Sigmoid colon (tissue), 7 donors: ENCODE data around the gene HTRA3. TPM values are rescaled to one million over a fixed set of nuclear protein-coding genes. Genes with fewer than 3 reads are reported as not detected.

Experiments used
- DNase-seq: peaks from one replicate; pipeline ENCODE4 v3.0.0-alpha.2; 2019
- H3K27ac ChIP-seq, 4 donors: fragments of 200-600 bp; sonication (generic); one replicate each; pipeline ENCODE4 v1.5.1; 2016 to 2019; ENCODE audit warnings: mild to moderate bottlenecking in 1 of 4
- H3K27me3 ChIP-seq, 3 donors: fragments of 200-600 bp; sonication (generic); one replicate each; pipeline ENCODE4 v1.5.1; 2019; ENCODE audit warnings: mild to moderate bottlenecking in 1 of 3
- H3K36me3 ChIP-seq, 4 donors: fragments of 200-600 bp; sonication (generic); one replicate each; pipeline ENCODE4 v1.5.1; 2016 to 2019
- H3K4me1 ChIP-seq, 4 donors: fragments of 200-600 bp; sonication (generic); one replicate each; pipeline ENCODE4 v1.5.1; 2017 to 2019
- H3K4me3 ChIP-seq, 4 donors: fragments of 200-600 bp; sonication (generic); one replicate each; pipeline ENCODE4 v1.5.1; 2017 to 2019; ENCODE audit warnings: mild to moderate bottlenecking in 2 of 4, moderate library complexity in 1 of 4
- H3K9me3 ChIP-seq, 4 donors: fragments of 200-600 bp in 3 of 4; sonication (generic) in 3 of 4; one replicate each; pipeline versions ENCODE4 v1.5.1 to v1.6.1; 2013 to 2019
- EP300 ChIP-seq, 4 donors: sonication (generic); formaldehyde crosslinking; IDR thresholded peaks; one replicate each; pipeline ENCODE4 v1.6.1; 2017; ENCODE audit warnings: antibody characterized with exemption in 4 of 4
- POLR2A ChIP-seq, 2 donors: fragments of 450-650 bp; IDR thresholded peaks; one replicate each; pipeline ENCODE4 v1.6.1; 2016; ENCODE audit warnings: antibody characterized with exemption in 2 of 2, mild to moderate bottlenecking in 2 of 2, moderate library complexity in 2 of 2
- POLR2AphosphoS5 ChIP-seq, 4 donors: sonication (generic); formaldehyde crosslinking; IDR thresholded peaks; one replicate each; pipeline ENCODE4 v1.6.1; 2017; ENCODE audit warnings: antibody characterized with exemption in 4 of 4
- whole genome bisulfite sequencing, 2 donors: extraction: QIAGEN DNeasy Blood & Tissue Kit; methylation state at CpG; one replicate each; pipeline ENCODE4 v1.1.7; 2013; 5-methylcytosine and 5-hydroxymethylcytosine counted together
- intact Hi-C: fragments of 100-400 bp; cut with DNase I; formaldehyde crosslinking; loops from one replicate; pipeline ENCODE4 v1.15.1; 2023
- polyA plus RNA-seq, 3 donors: library from polyadenylated mRNA; stranded (reverse); fragments of 200-250 nt; gene quantifications; one replicate each; pipeline ENCODE4 v1.2.3, GENCODE V29; 2013
- total RNA-seq, 4 donors: library from RNA; depleted of rRNA; stranded (reverse); fragments of >200 nt; gene quantifications; one replicate each; pipeline ENCODE4 v1.1.0, GENCODE V29; 2016
- TF ChIP-seq, protein P1 (sequence below), 4 experiments: fragments of 450-650 bp in 3 of 4; fragments of 200-600 bp in 1 of 4; IDR thresholded peaks; one replicate each; pipeline ENCODE4 v1.5.1; 2016 to 2019; ENCODE audit warnings: antibody characterized with exemption in 4 of 4, mild to moderate bottlenecking in 3 of 4, moderate library complexity in 2 of 4
- donor health status: healthy with polysubstance abuse.
- donor health status: Bipolar disorder and iron deficiency.
- donor health status: healthy.

Gene HTRA3
- total and polyA plus RNA-seq, 7 donors, result 1.2 to 49.6 (median 14.5) TPM

DNA sequence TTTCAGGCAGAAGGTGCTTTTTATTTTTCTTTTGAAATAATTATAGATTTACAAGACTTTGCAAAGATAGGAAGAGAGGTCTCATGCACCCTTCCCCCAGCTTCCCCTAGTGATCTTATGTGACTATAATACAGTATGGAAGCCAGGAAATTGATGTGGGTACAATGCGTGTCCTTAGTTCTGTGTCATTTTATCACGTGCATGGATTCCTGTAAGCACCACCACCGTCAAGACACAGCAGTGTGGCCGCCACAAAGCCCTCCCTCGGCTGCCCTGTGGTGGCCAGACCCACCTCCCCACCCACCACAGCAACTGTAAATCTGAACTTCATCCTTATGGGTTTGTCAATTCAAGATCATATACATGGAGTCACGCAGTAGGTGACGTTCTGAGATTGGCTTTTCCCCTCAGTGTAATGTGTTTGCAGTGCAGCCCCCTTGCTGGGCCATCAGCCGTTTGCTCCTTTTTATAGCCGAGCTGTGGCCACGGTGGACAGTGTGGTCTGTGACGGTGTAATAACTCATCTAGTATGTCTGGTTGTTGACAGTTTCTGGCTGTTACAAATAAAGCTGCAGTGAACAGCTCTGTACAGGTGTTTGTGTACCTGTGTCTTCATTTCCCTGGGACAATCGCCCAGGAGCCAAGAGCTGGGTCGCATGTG lies 10.9 kb upstream of the HTRA3 start:
- WGBS, 2 donors, result 50 to 51% methylated on average over 13 of the region's 13 CpGs
- peaks cover 0 to 15% (median 7%) of the 10 kb centered on the region in 4 donors for H3K4me1 ChIP-seq
- H3K27me3 ChIP-seq, result no peaks in the 10 kb centered on the region
- no peaks in the 10 kb centered on the region for H3K36me3 ChIP-seq
- intact Hi-C loops, result no loop called here
- H3K4me3 ChIP-seq, result no peak overlapping the region
- no peak overlapping the region for H3K27ac ChIP-seq
- no peaks in the 10 kb centered on the region for H3K9me3 ChIP-seq
- DNase-seq, result no peak
- no peak for TF ChIP-seq EP300 (IDR thresholded peaks at IDR 0.05)
- TF ChIP-seq POLR2A (IDR thresholded peaks at IDR 0.05), result no peak
- no peak for TF ChIP-seq POLR2AphosphoS5 (IDR thresholded peaks at IDR 0.05)
- TF ChIP-seq, protein P1, sequence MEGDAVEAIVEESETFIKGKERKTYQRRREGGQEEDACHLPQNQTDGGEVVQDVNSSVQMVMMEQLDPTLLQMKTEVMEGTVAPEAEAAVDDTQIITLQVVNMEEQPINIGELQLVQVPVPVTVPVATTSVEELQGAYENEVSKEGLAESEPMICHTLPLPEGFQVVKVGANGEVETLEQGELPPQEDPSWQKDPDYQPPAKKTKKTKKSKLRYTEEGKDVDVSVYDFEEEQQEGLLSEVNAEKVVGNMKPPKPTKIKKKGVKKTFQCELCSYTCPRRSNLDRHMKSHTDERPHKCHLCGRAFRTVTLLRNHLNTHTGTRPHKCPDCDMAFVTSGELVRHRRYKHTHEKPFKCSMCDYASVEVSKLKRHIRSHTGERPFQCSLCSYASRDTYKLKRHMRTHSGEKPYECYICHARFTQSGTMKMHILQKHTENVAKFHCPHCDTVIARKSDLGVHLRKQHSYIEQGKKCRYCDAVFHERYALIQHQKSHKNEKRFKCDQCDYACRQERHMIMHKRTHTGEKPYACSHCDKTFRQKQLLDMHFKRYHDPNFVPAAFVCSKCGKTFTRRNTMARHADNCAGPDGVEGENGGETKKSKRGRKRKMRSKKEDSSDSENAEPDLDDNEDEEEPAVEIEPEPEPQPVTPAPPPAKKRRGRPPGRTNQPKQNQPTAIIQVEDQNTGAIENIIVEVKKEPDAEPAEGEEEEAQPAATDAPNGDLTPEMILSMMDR (IDR thresholded peaks at IDR 0.05), result no peak

DNA sequence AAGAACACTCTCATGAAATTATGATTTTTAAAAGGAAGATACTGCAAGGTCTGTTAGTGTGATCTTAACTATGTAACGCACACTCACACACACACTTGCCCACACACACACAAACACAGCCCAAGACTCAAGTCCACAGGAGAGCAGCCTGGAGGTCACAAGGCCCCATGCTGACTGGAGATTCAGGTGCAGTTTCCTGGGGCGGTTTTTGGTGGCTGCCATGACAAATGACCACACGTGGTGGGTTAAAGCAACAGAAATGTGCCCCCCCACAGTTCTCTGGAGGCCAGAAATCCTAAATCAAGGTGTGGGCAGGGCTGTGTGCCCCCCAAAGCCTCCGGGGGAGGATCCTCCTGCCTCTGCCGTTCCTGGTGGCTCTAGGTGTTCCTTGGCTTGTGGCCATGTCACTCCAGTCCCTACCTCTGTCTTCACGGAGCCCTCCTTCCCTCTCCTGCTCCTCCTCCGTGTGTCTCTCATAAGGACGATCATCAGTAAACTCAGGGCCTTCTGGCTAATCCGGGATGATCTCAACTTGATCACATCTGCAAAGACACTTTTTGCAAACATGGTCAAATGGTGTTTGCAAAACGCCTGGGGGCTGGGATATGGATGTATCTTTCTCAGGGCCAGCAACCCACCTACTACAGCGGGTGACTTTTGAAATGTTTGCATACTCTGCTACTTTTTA lies 9.7 kb upstream of the HTRA3 start:
- Histone ChIP-seq H3K36me3 (no peaks in the 10 kb centered on the region), H3K4me1 (peaks cover 0 to 15% (median 7%) of the 10 kb centered on the region in 4 donors), H3K27ac (peak overlapping the region; percentile 38 to 73 (median 68)), H3K9me3 (no peaks in the 10 kb centered on the region), H3K4me3 (no peak overlapping the region), H3K27me3 (no peaks in the 10 kb centered on the region)
- intact Hi-C loops, result no loop called here
- no peak for TF ChIP-seq EP300 (IDR thresholded peaks at IDR 0.05)
- TF ChIP-seq POLR2A (IDR thresholded peaks at IDR 0.05), result no peak
- no peak for TF ChIP-seq POLR2AphosphoS5 (IDR thresholded peaks at IDR 0.05)
- TF ChIP-seq, protein P1 (IDR thresholded peaks at IDR 0.05), result no peak
- 69 to 83% methylated on average over 11 of the region's 11 CpGs for WGBS, 2 donors
- DNase-seq, result no peak

DNA sequence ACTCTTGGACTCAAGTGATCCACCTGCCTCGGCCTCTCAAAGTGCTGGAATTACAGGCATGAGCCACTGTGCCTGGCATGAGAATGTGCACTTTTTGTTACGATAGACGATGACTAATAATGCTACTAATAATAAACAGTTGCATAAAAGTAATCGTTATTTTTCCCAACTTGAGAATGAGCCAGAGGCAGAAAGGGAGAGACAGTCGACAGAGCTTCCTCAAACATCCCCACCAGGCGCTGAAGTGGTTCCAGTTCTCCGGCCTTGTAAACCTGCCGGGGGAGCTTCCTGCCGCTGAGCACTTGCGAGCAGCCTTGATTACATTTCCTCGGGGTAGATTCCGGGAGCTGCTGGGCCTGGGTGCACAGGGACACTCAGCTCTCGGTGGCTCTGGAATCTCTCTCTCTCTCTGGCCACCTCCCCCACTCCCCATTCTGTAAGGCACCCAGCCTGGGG lies 8.9 kb upstream of the HTRA3 start:
- H3K4me1 ChIP-seq, result peaks cover 0 to 15% (median 7%) of the 10 kb centered on the region in 4 donors
- H3K36me3 ChIP-seq, result no peaks in the 10 kb centered on the region
- WGBS, 2 donors, result 39 to 44% methylated on average over 13 of the region's 13 CpGs
- TF ChIP-seq, protein P1 (IDR thresholded peaks at IDR 0.05), result no peak
- TF ChIP-seq EP300 (IDR thresholded peaks at IDR 0.05) (peak in 1 of 4 donors; percentile 39), POLR2AphosphoS5 (IDR thresholded peaks at IDR 0.05) (peak in 1 of 4 donors; percentile 60), POLR2A (IDR thresholded peaks at IDR 0.05) (no peak)
- peak; percentile 92 for DNase-seq
- H3K27ac ChIP-seq, result peak overlapping the region; percentile 38 to 73 (median 68)
- H3K27me3 ChIP-seq, result no peaks in the 10 kb centered on the region
- intact Hi-C loops, result no loop called here
- no peaks in the 10 kb centered on the region for H3K9me3 ChIP-seq
- H3K4me3 ChIP-seq, result no peak overlapping the region

DNA sequence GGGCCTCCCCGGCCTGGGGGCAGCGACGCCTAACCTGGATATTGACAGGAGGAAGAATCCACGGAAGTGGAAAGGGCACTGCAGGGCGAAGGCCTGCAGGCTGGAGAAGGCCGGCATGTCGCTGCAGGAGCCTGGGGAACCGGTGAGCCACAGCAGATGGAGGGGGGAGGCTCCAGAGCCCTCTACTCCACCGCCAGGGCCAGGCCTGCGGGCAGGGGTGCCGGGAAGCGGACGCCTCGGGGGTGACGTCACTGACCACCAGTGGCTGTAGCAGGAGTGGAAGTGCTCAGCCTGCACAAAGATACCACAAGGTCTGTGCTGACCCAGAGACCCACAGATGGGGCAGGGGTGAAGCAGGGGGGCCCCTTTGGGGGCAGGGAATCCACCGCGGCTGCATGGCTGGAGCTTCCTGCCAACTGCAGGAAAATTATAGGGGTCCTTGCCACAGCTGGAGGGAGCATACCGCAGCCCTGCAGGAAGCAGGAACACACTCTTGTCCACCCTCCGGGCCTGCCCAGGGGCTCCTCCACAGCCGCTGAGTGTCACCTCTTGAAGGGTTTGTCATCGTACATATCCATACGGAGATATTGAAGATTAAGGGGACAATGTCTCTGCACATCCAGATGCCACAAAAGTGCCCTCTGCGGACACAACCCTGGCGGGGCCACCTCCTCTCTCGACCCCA lies 7.6 kb upstream of the HTRA3 start:
- intact Hi-C loops, result no loop called here
- H3K36me3 ChIP-seq, result no peaks in the 10 kb centered on the region
- no peaks in the 10 kb centered on the region for H3K27me3 ChIP-seq
- H3K4me3 ChIP-seq, result no peak overlapping the region
- no peak for DNase-seq
- H3K27ac ChIP-seq, result no peak overlapping the region
- 67 to 85% methylated on average over 25 of the region's 25 CpGs for WGBS, 2 donors
- no peaks in the 10 kb centered on the region for H3K9me3 ChIP-seq
- TF ChIP-seq POLR2AphosphoS5 (IDR thresholded peaks at IDR 0.05), result no peak
- no peak for TF ChIP-seq EP300 (IDR thresholded peaks at IDR 0.05)
- no peak for TF ChIP-seq POLR2A (IDR thresholded peaks at IDR 0.05)
- TF ChIP-seq, protein P1 (IDR thresholded peaks at IDR 0.05), result no peak
- peaks cover 0 to 20% (median 10%) of the 10 kb centered on the region in 4 donors for H3K4me1 ChIP-seq
